ENCODE measurements around the gene VSTM2B. TPM values are rescaled to one million over a fixed set of nuclear protein-coding genes. Genes with fewer than 3 reads are reported as not detected.

VSTM2B gene
- total and polyA plus RNA-seq, 10 donors, result not detected

- peaks cover 0 to 32% (median 0%) of the 10 kb centered on the region in 7 donors for H3K27me3 ChIP-seq (replicated peaks in 1 of 7)
- H3K27ac ChIP-seq, result no peak overlapping the region
- H3K4me1 ChIP-seq, result no peaks in the 10 kb centered on the region
- no peaks in the 10 kb centered on the region for H3K9me3 ChIP-seq
- TF ChIP-seq POLR2A (IDR thresholded peaks at IDR 0.05) (no peak), POLR2AphosphoS5 (IDR thresholded peaks at IDR 0.05) (no peak), CTCF (IDR thresholded peaks at IDR 0.05 in 8 of 11, conservative IDR thresholded peaks at IDR 0.05 in 3 of 11) (no peak)
- DNase-seq, result no peak
- 66 to 84% (median 73%) methylated on average over 12 of the region's 12 CpGs for WGBS, 5 donors
- no peaks in the 10 kb centered on the region for H3K36me3 ChIP-seq
- intact Hi-C loops (cut with DNase I; ENCODE audit: low total_unique reads), result no loop called here
- H3K4me3 ChIP-seq, result no peak overlapping the region
Measured at GRCh38 chr19:29503140-29503758, 22.5 kb upstream of the VSTM2B start.

GRCh38 chr19:29503785-29504184 lies 22.0 kb upstream of the VSTM2B start:
- H3K27me3 ChIP-seq (replicated peaks in 1 of 7), result peaks cover 0 to 34% (median 0%) of the 10 kb centered on the region in 7 donors
- WGBS, 5 donors, result 73 to 91% (median 80%) methylated on average over 10 of the region's 10 CpGs
- TF ChIP-seq CTCF (IDR thresholded peaks at IDR 0.05 in 8 of 11, conservative IDR thresholded peaks at IDR 0.05 in 3 of 11), result no peak
- no peaks in the 10 kb centered on the region for H3K36me3 ChIP-seq
- no peak overlapping the region for H3K27ac ChIP-seq
- H3K9me3 ChIP-seq, result no peaks in the 10 kb centered on the region
- intact Hi-C loops (cut with DNase I; ENCODE audit: low total_unique reads), result no loop called here
- H3K4me3 ChIP-seq, result no peak overlapping the region
- no peak for DNase-seq
- H3K4me1 ChIP-seq, result no peaks in the 10 kb centered on the region

- 74 to 83% (median 82%) methylated on average over 7 to 8 of the region's 8 CpGs for WGBS, 5 donors
- TF ChIP-seq CTCF (IDR thresholded peaks at IDR 0.05 in 8 of 11, conservative IDR thresholded peaks at IDR 0.05 in 3 of 11) (no peak), POLR2A (IDR thresholded peaks at IDR 0.05) (no peak), POLR2AphosphoS5 (IDR thresholded peaks at IDR 0.05) (no peak)
- H3K27ac ChIP-seq, result no peak overlapping the region
- no peak overlapping the region for H3K4me3 ChIP-seq
- H3K9me3 ChIP-seq, result no peaks in the 10 kb centered on the region
- DNase-seq, result no peak
- peaks cover 0 to 40% (median 0%) of the 10 kb centered on the region in 7 donors for H3K27me3 ChIP-seq (replicated peaks in 1 of 7)
- no peaks in the 10 kb centered on the region for H3K36me3 ChIP-seq
- intact Hi-C loops (cut with DNase I; ENCODE audit: low total_unique reads), result no loop called here
- H3K4me1 ChIP-seq, result no peaks in the 10 kb centered on the region
Measured at GRCh38 chr19:29504454-29504853, 21.3 kb upstream of the VSTM2B start.

GRCh38 chr19:29505097-29505824 lies 20.5 kb upstream of the VSTM2B start:
- DNase-seq, result peak; percentile 67
- Histone ChIP-seq H3K27ac (no peak overlapping the region), H3K9me3 (no peaks in the 10 kb centered on the region), H3K4me1 (no peaks in the 10 kb centered on the region), H3K27me3 (replicated peaks in 1 of 7) (peaks cover 0 to 48% (median 0%) of the 10 kb centered on the region in 7 donors), H3K36me3 (no peaks in the 10 kb centered on the region), H3K4me3 (no peak overlapping the region)
- intact Hi-C loops (cut with DNase I; ENCODE audit: low total_unique reads), result no loop called here
- TF ChIP-seq POLR2A (IDR thresholded peaks at IDR 0.05) (no peak), CTCF (IDR thresholded peaks at IDR 0.05 in 8 of 11, conservative IDR thresholded peaks at IDR 0.05 in 3 of 11) (no peak), POLR2AphosphoS5 (IDR thresholded peaks at IDR 0.05) (no peak)
- 72 to 82% (median 76%) methylated on average over 12 to 13 of the region's 13 CpGs for WGBS, 5 donors

Measured in spleen (tissue), 11 donors.